Measurements from ENCODE around the gene PDE9A.

GRCh38 chr21:42756580-42757250, 103.3 kb downstream of the PDE9A start:
- TF ChIP-seq, protein P1, sequence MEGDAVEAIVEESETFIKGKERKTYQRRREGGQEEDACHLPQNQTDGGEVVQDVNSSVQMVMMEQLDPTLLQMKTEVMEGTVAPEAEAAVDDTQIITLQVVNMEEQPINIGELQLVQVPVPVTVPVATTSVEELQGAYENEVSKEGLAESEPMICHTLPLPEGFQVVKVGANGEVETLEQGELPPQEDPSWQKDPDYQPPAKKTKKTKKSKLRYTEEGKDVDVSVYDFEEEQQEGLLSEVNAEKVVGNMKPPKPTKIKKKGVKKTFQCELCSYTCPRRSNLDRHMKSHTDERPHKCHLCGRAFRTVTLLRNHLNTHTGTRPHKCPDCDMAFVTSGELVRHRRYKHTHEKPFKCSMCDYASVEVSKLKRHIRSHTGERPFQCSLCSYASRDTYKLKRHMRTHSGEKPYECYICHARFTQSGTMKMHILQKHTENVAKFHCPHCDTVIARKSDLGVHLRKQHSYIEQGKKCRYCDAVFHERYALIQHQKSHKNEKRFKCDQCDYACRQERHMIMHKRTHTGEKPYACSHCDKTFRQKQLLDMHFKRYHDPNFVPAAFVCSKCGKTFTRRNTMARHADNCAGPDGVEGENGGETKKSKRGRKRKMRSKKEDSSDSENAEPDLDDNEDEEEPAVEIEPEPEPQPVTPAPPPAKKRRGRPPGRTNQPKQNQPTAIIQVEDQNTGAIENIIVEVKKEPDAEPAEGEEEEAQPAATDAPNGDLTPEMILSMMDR (IDR thresholded peaks at IDR 0.05): no peak
- TF ChIP-seq POLR2A (IDR thresholded peaks at IDR 0.05): no peak
